HG03521 (cell line): ENCODE measurements around the gene OSBP2.

Experiments
- ATAC-seq: cut with Tn5 transposase; IDR thresholded peaks from one replicate; pipeline ENCODE4 v1.9.1; 2021; ENCODE audit warnings: mild to moderate bottlenecking, moderate library complexity; ENCODE audit not compliant: unreplicated experiment

The OSBP2 gene

DNA sequence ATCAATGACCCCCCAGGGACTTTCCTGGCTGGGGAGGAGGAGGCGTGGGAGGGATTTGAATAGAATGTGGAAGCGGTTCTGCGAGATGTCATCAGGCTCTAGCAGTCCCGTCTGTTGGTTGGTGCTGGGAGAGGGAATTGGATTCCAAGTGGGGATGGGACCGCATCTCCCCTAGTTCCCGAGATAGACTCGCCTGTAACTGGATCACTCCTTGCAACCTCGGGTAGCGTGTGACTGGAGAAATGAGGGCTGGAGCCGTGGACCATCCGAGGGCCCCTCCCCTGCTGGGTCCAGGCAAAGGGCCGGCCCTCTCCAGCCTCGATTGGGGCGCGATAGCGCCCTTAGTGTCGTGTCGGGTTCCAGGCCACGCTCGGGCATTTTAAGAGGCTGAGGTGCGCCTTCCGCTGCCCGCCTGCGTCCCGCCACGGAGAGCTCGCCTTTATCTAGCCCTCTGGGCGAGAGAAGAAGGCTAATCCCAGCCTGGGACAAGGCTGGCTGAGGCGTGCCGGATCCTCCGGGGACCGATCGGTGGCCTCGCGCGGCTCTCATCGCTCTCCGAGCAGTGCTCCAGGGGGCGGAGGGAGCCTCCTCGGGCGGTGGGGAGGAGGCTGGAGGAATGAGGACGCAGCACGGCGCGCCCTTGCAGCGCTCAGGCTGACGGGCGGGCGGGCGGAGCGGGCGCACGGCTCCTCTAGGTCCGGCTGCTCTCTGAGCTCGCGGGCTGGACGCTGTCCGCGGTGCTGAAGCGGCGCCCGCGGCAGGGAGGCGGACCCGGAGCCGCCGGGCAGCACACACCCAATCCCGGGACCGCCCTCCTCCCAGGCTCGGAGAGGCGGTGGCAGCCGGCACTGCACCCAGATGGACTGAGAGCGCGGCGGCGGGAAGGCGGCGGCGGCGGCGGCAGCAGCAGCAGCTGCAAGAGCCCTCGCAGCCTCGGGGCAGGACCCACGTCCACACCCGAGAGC is 107.8 kb downstream of the OSBP2 start:
- ATAC-seq, result peak; percentile 62

- no peak for ATAC-seq
These were observed 109.0 kb downstream of the OSBP2 start for GRCh38 chr22:30803679-30804078.

- no peak for ATAC-seq
These were observed 110.0 kb downstream of the OSBP2 start for GRCh38 chr22:30804626-30805025.

- ATAC-seq, result no peak
These were observed 111.8 kb downstream of the OSBP2 start for GRCh38 chr22:30806391-30806861.

DNA sequence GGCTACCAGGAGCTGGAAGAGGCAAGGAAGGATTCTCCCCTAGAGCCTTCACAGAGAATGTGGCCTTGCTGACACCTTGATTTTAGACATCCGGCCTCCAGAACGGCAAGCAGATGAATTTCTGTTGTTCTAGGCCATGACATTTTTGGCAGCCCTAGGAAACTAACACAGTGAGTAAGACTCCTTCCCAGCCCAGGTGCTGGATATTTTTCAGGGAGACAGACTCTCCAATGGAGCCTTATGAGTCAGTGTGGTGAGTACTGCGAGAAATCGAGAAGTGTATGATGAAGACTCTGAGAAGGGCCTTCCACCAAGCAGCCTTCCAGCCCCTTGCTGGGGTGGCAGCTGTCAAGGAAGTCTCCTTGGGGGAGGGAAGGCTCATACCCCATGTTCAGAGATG is 114.4 kb downstream of the OSBP2 start:
- ATAC-seq, result no peak

DNA sequence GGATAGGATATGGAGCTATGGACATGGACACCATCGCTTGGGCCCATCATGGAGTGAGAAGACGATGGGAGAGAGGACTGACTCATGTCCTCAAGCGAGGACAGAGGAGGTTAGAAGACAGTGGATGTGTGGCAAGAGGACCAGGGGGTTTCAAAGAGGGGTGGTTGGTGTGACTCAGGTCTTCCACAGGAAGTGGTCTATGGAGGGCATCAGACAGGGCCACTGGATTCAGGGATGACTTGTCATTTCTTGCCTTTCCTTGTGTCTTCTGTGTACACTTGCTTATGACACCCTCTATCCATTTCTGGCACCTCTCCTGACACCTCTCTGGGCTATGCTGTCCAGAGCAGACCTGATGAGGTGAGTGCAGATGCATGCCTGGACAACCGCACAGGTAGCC is 115.4 kb downstream of the OSBP2 start:
- no peak for ATAC-seq

DNA sequence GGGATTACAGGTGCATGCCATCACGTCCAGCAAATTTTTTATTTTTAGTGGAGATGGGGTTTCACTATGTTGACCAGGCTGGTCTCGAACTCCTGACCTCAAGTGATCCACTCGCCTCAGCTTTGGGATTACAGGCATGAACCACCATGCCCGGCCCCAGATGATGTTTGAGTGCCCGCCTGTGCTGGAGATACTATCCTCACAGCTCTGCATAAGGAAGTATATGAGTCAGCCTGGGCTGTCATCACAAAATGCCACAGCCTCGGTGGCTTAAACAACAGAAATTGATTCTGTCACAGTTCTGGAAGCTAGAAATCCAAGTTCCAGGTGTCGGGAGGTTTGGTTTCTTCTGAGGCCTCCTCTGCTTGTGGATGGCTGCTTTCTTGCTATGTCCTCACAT is 119.3 kb downstream of the OSBP2 start:
- no peak for ATAC-seq

GRCh38 chr22:30816413-30816812 is 121.7 kb downstream of the OSBP2 start:
- ATAC-seq, result no peak

DNA sequence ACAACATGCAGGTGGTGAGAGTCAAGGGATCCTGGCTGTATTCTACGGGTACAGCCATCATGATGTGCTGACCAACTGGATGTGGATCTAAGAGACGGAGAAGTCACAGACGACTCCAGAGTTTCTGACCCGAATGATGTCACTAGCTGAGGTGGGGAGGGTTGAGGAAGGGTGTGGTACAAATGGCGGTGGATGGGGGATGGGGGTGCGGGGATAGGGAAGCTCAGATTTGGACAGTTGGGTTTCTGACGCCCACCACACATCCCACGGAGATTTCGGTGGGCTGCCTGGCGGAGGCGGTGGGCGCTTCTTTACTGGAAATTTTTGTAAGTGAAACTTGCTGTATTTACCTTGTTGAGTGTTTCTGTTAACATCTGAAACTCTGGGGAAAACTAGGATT is 126.7 kb downstream of the OSBP2 start:
- no peak for ATAC-seq

DNA sequence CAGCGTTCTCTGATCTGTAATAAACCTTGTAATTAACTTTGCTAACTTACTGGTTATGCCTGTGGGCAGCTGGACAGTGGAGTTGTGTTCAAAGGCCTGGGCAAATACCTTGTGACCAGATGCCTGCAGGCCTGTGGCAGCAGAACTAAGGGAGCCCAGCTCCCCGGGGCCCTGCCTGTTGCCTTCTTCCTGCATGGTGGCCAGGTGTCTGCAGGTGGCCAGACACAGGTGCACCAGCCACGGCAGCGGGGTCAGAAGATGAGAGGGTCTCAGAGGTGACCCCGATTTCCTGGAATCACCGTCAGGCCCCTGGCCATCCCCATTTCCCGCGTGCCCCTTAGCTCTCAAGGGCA is 127.2 kb downstream of the OSBP2 start:
- no peak for ATAC-seq

- no peak for ATAC-seq
These were observed 127.7 kb downstream of the OSBP2 start for GRCh38 chr22:30822216-30823014.

- ATAC-seq, result no peak
These were observed 128.3 kb downstream of the OSBP2 start for GRCh38 chr22:30823015-30823370.

GRCh38 chr22:30824096-30824495 is 129.4 kb downstream of the OSBP2 start:
- ATAC-seq, result no peak

- no peak for ATAC-seq
These were observed 130.0 kb downstream of the OSBP2 start for GRCh38 chr22:30824711-30825110.

DNA sequence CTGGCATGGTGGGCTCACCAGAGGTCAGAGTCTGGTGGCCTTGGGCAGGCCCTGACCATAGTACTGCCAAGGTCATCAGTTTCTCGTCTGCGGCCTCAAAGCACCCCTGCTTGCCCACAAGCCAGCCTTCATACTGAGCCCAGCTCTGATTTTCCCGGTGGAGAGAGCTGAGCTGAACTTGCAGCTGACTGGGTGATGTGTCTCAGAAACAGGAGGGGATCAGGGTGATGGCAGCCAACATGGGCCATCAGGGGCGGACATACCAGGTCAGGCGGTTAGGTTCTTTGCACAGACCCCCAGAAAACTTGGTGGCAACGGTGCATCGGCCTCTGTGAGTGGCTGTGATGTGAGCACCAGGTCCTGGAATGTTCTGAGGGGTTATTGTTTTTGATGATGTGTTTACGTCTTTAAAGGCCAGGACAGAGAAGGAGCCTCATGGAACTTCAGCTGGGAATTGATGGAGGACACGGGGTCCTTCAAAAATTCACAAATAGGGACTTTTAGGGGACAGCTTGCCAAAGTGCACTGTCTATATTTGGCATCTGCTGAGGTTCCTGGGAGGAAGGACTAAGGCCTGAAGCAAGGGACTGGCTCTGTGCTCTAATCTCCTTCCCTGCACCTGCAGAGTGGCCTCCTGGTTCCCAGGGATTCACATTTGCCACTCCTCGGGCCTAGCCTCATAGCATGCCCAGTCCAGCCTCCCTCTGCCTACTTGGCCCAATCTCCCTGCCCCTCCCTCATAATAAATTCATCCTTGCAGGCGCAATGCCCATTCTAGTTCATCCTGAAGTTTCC is 131.2 kb downstream of the OSBP2 start:
- ATAC-seq, result no peak

- ATAC-seq, result no peak
These were observed 132.1 kb downstream of the OSBP2 start for GRCh38 chr22:30826670-30827355.

DNA sequence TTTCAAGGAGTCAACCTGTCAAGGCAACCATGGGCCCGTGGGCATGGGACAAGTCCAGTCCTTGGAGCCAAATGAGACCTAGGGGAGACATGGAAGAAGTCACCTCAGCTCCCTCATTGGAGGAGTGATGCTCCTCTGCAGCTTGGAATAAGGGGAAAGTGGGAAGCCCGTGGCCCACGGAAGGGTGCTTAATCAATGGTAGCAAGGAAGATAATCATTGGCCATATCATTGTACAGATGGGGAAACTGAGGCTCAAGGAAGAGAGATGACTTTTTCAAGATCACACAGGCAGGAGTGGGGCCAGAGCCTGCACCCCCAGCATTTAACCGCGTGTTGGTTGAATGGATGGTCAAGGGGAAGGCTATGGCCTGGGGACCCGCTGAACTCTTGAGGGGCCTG is 133.0 kb downstream of the OSBP2 start:
- ATAC-seq, result no peak

GRCh38 chr22:30828187-30829155 is 133.8 kb downstream of the OSBP2 start:
- ATAC-seq, result no peak

DNA sequence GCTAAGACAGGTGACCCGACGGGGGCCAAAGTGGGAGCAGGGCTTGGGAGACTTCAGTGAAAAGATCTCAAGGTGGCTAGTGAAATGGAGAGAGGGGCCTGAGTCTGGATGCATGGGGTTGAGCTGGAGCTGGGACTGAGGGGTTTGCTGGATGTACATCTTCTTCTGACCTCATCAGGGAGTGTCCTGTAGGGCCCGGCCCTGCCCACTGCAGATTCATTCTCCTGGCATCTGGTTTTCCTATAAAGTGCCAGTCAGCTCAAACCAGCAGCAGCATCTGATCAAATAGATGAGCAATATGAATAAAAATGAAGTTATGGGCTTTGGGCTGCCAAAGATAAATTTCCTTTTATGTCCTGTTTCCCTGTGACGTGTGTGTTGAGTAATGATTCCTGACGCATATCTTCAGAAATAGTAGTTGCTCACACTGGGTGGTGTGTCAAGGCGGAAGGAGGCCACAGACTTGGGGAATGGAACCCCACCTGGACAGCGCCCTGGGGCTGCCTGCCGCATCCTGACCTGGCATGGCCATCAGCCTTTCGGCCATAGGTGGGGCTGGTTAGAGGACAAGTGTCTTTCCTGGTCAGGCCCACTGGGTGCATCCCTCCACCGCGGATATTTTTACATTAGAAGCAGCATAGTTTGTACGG is 135.4 kb downstream of the OSBP2 start:
- ATAC-seq, result no peak
